GM12892 (cell line): ENCODE results near the gene UBAP2L.

ENCODE experiments used
- POLR2A ChIP-seq: IDR thresholded peaks from 2 replicates; pipeline ENCODE4 v1.6.1; 2011; ENCODE audit warnings: low read depth, low read length, control low read depth
- POLR2AphosphoS5 ChIP-seq: IDR thresholded peaks from 2 replicates; pipeline ENCODE4 v1.6.1; 2011; ENCODE audit warnings: low read depth, low read length, control low read depth
- TAF1 ChIP-seq: IDR thresholded peaks from 2 replicates; pipeline ENCODE4 v1.6.1; 2011; ENCODE audit warnings: low read depth, mild to moderate bottlenecking, control low read depth, low read length, borderline replicate concordance

GRCh38 chr1:154190550-154190949, 30.2 kb upstream of the UBAP2L start:
- no peak for TF ChIP-seq POLR2A
- TF ChIP-seq POLR2AphosphoS5, result no peak
- no peak for TF ChIP-seq TAF1
